Heart left ventricle (tissue), 13 donors: ENCODE results near the gene ADIRF.
"Not testable (repeated sequence)": the region's sequence is repeated elsewhere in the genome, so short reads cannot be mapped to it uniquely, and the experiment has no call there.

Experiments used
- CTCF ChIP-seq, 12 donors: fragments of 200-600 bp; sonication (generic) in 4 of 12; IDR thresholded peaks; one replicate each; pipeline versions ENCODE4 v1.5.0 to v1.8.0; 2018 to 2022; ENCODE audit warnings: antibody characterized with exemption in 12 of 12, mild to moderate bottlenecking in 5 of 12
- POLR2A ChIP-seq, 2 donors: fragments of 450-650 bp; IDR thresholded peaks; one replicate each; pipeline ENCODE4 v1.6.1; 2017; ENCODE audit warnings: antibody characterized with exemption in 2 of 2, mild to moderate bottlenecking in 2 of 2, moderate library complexity in 2 of 2
- donor health status: ischemic (EF 13 %, LVEDD 7.1; RV severe dilation, severe dysfunction).
- donor health status: DM: no; HTN: yes; CAD: no.
- donor health status: DM: no; HTN: no; CAD: no.
- donor health status: ischemic (EF 25% LVEDD 6.9; RV normal size, moderate dysfunction).
- donor health status: ischemic (EF 25% LVEDD 5.7; RV mildly dilated, moderate dysfunction).
- donor health status: ischemic (EF 35%, LVEDD 5.7; RV mildly dilated, moderate dysfunction).
- donor health status: nonischemic (EF 11% LVEDD 7.7; RV severe dilation, severe dysfunction).
- donor health status: DM: yes; HTN: yes; CAD: no.
- donor health status: PGD.
- donor health status: ischemic (EF 29% LVEDD 5.4; RV normal size, mild dysfunction).
- donor health status: nonischemic (EF 23%, LVEDD 6.1; RV moderate dilation, normal function).

DNA sequence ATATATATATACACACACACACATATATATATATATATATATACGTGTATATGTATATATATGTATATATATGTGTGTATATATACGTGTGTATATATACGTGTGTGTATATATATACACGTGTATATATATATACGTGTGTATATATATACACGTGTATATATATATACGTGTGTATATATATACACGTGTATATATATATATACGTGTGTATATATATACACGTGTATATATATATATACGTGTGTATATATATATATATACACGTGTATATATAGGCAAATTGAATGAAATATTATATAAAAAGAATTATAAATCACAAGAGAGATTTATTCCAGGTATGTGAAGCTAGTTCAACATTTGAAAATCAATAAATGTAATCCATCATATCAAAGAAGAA lies 23.1 kb downstream of the ADIRF start:
- not testable (repeated sequence) for TF ChIP-seq CTCF, POLR2A (IDR thresholded peaks at IDR 0.05)
